GM20431 (cell line): ENCODE data around the gene ATP2B3.

Source experiments
- in situ Hi-C: fragments of 300-500 bp; cut with MseI, MboI; formaldehyde crosslinking; loops from one replicate; pipeline ENCODE4 v1.15.0; 2020; ENCODE audit warnings: low sequenced_read_pairs; ENCODE audit not compliant: unreplicated experiment

Gene ATP2B3

GRCh38 chrX:153526801-153527200 is 9.4 kb downstream of the ATP2B3 start:
- in situ Hi-C loops = no loop called here

GRCh38 chrX:153527208-153527607 is 9.8 kb downstream of the ATP2B3 start:
- in situ Hi-C loops = no loop called here

DNA sequence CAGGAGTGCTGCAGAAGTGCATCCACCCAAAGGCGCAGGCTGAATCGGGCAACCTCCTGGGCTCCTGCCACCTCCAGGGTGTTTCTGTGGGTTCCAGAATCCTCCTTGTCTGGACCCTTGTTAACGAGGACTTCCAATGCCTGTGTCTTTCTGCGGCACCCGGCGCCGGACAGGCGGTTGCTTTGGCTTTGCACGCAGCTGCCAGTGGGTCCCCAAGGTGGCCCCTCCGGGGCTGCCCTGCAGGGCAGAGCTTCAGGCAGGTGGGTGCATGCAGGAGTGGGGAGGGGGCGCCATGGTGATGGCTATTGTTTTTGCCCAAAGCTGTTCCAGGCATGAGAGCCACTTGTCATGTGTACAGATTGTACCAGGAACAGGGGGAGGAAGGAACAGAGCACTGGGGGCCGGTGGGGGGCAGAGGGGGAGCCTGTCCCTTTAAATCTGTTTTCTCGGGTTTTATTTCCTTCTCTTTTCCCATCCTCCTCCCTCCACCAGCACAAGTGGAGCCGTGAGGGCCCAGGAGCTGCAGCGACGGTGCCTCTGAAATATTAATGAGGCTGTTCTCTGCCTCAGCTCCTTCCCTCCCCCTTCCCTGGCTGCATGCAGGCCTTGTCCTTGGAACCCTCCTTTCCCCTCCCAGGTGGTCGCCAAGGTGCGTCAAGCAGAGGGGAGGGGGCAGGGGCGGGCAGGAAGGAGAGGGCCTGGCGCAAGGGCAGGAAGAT is 13.1 kb downstream of the ATP2B3 start:
- in situ Hi-C loops = no loop called here

DNA sequence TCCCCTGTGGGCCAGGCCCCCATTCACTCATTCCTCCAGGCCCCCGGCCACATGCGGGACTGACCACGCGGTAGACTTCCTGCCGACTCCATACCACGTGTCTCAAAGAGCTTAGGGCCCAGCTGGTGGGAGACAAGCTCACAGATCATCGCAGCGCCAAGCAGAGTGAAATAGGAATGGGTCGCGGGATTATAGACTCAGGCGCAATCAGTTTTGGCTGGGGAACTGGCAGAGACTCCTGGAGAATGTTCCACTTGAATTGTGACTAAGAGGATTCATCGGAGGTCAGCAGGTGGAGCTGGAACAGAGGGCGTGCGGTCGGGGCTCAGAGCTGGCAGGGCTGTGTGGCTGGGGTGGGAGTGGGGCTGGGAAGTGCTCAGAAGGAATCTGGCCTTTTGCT is 15.6 kb downstream of the ATP2B3 start:
- in situ Hi-C loops = no loop called here

DNA sequence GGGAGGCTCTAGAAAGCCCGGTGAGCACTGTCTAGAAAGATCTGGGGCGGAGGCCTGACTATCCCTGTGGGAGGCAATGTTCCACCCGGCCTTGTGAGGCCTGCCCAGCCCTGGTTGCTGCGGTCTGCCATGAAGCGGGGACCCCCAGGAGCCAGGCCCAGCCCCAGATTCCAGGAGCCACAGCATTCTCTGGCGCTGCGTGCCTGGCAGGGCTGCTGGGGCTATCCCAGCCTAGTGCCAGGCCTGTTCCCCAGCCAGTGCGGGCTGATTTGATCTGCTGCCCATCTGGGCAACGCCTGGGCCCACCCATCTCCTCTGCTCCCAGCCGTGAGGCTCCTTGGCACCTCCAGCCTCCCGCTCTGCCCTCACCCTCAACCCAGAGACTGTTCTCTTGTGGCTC is 19.6 kb downstream of the ATP2B3 start:
- in situ Hi-C loops = no loop called here

- in situ Hi-C loops = no loop called here
Observed at GRCh38 chrX:153537526-153538295, 20.3 kb downstream of the ATP2B3 start.

DNA sequence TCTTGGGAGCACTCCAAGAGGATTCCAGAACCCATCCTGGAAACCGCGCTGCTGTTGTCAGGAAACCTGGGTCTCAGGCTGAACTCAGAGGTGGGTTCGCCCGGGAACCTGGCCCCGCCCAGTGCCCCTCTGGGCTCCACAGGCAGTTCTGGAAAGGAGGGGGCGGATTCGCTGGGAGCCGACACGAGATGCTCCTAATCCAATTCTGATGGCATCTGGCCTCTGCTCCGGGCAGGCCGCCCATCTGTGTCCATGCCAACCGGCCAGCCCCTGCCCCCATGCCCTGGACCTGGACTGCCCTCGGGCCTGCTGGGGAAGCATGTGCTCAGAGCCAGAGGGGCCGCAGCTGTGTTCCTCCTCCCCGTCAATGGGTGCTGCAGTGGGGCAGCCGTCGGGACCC is 21.0 kb downstream of the ATP2B3 start:
- in situ Hi-C loops = no loop called here

GRCh38 chrX:153539171-153539978 is 21.9 kb downstream of the ATP2B3 start:
- in situ Hi-C loops = no loop called here

- in situ Hi-C loops = no loop called here
Observed at GRCh38 chrX:153539979-153540358, 22.5 kb downstream of the ATP2B3 start.

DNA sequence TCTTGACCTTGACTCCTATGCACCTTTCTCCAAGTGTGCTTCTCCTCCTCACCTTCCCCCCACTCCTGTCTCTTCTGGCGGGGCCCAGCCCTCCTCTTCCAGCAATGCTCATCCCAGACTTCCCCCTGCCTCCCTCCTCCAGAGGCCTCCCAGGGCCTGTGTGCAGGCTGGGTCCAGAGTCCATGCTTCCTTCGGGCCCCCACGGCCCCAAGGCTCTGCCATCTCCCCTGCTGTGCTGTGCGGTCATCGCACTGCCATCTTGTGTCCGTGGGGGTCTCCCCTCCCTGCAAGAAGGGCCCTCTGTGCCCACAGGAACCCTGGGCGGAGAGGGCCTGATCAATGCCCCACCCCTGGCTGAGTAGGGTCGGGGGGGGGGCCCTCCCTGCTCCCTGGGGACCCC is 27.3 kb downstream of the ATP2B3 start:
- in situ Hi-C loops = no loop called here

DNA sequence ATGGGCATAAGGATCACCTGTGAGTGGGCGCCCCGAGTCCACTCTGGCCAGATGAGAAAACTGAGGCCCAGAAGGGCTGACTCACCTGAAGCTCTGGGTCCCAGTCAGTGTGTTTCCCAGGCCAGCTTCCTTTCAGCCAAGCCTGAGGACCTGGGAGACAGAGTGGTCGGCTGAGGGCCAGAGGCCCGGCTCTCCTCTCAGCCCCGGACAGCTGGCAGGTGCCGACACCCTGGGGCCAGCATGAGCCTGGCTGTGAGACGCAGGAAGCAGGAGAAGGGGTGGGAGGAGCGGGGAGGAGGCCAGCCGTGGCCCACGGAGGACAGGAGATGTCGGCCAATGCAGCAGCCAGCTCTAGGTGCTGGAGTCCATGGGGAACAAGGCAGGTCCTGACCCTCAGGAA is 28.9 kb downstream of the ATP2B3 start:
- in situ Hi-C loops = no loop called here

- in situ Hi-C loops = no loop called here
Observed at GRCh38 chrX:153547195-153547594, 29.8 kb downstream of the ATP2B3 start.

DNA sequence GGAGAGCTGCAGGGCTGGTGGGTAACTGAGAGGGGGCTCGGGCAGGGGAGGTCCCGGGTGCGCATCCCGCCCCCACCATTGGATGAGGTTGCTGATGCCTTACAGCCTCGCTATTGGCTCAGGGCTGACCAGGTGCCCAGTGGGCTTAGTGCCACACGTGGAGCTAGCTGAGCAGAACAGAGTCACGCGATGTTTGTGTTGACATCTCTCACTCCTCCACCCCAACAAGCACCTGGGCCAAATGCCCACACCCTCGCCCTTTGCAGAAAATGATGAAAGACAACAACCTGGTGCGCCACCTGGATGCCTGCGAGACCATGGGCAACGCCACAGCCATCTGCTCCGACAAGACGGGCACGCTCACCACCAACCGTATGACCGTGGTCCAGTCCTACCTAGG is 31.8 kb downstream of the ATP2B3 start:
- in situ Hi-C loops = no loop called here

- in situ Hi-C loops = loop anchor here (10.0 kb wide), 1 partner anchor 115 kb away; no protein-coding TSS in a partner anchor
Observed at GRCh38 chrX:153549807-153550206, 32.4 kb downstream of the ATP2B3 start.

- in situ Hi-C loops = loop anchor here (10.0 kb wide), 1 partner anchor 114 kb away; no protein-coding TSS in a partner anchor
Observed at GRCh38 chrX:153551135-153551534, 33.7 kb downstream of the ATP2B3 start.

DNA sequence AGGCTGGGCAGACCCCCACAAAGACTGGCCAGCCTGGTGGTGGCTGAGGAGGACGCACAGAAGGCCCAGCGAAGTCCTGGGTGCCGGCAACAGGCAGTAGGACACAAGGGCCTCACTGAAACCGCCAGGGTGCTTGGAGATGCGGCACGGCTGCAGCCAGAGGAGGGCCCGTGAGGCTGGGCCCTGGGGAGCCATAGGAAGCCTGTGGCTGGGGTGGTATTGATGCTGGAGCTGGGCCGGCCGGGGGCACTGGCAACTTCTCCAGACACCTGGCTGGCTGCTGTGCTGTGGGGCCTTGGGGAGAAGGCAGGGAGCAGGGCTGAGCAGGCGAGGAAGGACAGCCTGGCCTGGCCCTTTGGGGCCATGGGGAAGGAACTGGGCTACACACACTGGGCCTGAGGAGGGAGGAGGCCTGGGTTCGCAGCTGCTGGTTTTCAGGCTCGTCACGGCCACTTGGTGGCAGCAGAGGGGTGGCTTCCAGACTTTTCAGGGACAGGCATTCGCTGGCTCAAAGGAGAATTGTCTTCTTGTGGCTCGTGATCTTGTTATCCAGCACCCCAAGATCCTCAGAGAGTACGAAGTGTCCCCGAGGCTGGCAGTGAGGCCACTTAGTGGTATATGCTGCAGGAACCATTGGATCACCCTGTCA is 37.2 kb downstream of the ATP2B3 start:
- in situ Hi-C loops = loop anchor here (10.0 kb wide), 1 partner anchor 110 kb away; no protein-coding TSS in a partner anchor

- in situ Hi-C loops = loop anchor here (10.0 kb wide), 1 partner anchor 108 kb away; no protein-coding TSS in a partner anchor
Observed at GRCh38 chrX:153556767-153557166, 39.3 kb downstream of the ATP2B3 start.

DNA sequence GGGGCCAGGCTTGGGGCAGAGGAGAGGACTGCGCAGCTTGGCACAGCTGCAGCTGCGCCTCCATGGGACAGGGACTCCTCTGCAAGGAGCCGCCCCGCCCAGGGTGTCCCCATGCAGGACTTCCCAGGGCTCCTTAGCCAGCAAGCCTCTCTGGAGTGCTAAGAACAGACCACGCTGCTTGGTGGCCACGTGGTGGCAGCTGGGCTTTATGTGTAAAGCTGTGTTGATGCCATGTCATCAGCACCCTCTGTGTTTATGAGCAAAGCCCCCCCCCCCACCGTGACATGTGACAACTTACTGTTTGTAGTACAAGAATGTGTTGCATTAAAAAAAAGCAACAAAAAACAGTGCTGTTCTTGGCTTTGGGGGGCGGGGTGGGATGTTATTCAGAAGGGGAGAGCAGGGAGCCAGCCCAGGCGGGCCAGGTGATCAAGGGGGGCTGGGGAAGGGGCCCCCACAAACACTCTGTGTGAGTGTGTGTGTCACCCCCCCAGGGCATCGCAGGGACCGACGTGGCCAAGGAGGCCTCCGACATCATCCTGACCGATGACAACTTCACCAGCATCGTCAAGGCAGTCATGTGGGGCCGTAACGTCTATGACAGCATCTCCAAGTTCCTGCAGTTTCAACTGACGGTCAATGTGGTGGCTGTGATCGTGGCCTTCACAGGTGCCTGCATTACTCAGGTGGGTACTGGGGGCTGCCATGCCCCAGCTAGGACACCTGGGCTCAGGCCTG is 40.3 kb downstream of the ATP2B3 start:
- in situ Hi-C loops = loop anchor here (10.0 kb wide), 1 partner anchor 107 kb away; no protein-coding TSS in a partner anchor

- in situ Hi-C loops = loop anchor here (10.0 kb wide), 1 partner anchor 105 kb away; no protein-coding TSS in a partner anchor
Observed at GRCh38 chrX:153560000-153560399, 42.6 kb downstream of the ATP2B3 start.
